AG04450 (cell line): ENCODE data around the gene PGK2. TPM values are rescaled to one million over a fixed set of nuclear protein-coding genes. Genes with fewer than 3 reads are reported as not detected.

Experiments used
- CTCF ChIA-PET: fragments of 300-600, 350-600 bp; formaldehyde crosslinking; extraction: SDS; loops from one replicate; lab custom pipeline; 2022; ENCODE audit warnings: antibody characterized with exemption, inconsistent platforms; lab: Charles Lee
- POLR2A ChIA-PET: fragments of 350-600 bp; formaldehyde crosslinking; extraction: SDS; loops from one replicate; lab custom pipeline; 2021; ENCODE audit warnings: antibody characterized with exemption, inconsistent platforms; lab: Yijun Ruan, JAX
- DNase-seq: peaks from one replicate; pipeline ENCODE4 v3.0.0-alpha.2; 2011; ENCODE audit warnings: low read depth, low spot score
- H3K27ac ChIP-seq: one replicate; pipeline ENCODE4 v1.5.1; 2012; ENCODE audit warnings: low read depth, low read length, control low read depth
- H3K27me3 ChIP-seq: one replicate; pipeline ENCODE4 v1.6.0; 2012; ENCODE audit warnings: low read length; ENCODE audit not compliant: control insufficient read depth, insufficient read depth
- H3K4me3 ChIP-seq: 2 replicates; pipeline ENCODE4 v1.5.1; 2011; ENCODE audit warnings: mild to moderate bottlenecking, low read depth, low read length, control low read depth
- H3K9me3 ChIP-seq: 2 replicates; pipeline ENCODE4 v1.5.1; 2012; ENCODE audit warnings: low read length; ENCODE audit not compliant: control insufficient read depth, insufficient read depth
- CTCF ChIP-seq: IDR thresholded peaks from 2 replicates; pipeline ENCODE4 v1.5.1; 2011; ENCODE audit warnings: low read depth, low read length, control low read depth, inconsistent platforms
- polyA plus RNA-seq: library from polyadenylated mRNA; depleted of rRNA; stranded (reverse); fragments of >200 nt; gene quantifications from 2 replicates; pipeline ENCODE4 v1.2.3, GENCODE V29; 2011

The PGK2 gene
- polyA plus RNA-seq, 1 experiment = not detected

GRCh38 chr6:49790341-49790740 lies 3.3 kb upstream of the PGK2 start:
- no peak for DNase-seq
- Histone ChIP-seq H3K27ac (no peak overlapping the region), H3K27me3 (no peaks in the 10 kb centered on the region), H3K9me3 (no peaks in the 10 kb centered on the region; the same call in 1 of the 2 replicates), H3K4me3 (no peak overlapping the region)
- CTCF ChIA-PET = interaction anchor here (1.0 kb wide), 1 partner anchor 380 kb away, joined by 3 read pairs; no protein-coding TSS in a partner anchor
- POLR2A ChIA-PET = no interaction called here
- TF ChIP-seq CTCF = no peak

- no peak for TF ChIP-seq CTCF
- Histone ChIP-seq H3K4me3 (no peak overlapping the region), H3K9me3 (no peaks in the 10 kb centered on the region; the same call in 1 of the 2 replicates), H3K27ac (no peak overlapping the region), H3K27me3 (no peaks in the 10 kb centered on the region)
- DNase-seq = no peak
- CTCF ChIA-PET = no interaction called here
- POLR2A ChIA-PET = no interaction called here
Observed at GRCh38 chr6:49784272-49784671, 2.8 kb downstream of the PGK2 start.

GRCh38 chr6:49782725-49783124 lies 4.4 kb downstream of the PGK2 start:
- DNase-seq = no peak
- no peaks in the 10 kb centered on the region for H3K27me3 ChIP-seq
- no peak overlapping the region for H3K4me3 ChIP-seq
- H3K9me3 ChIP-seq = no peaks in the 10 kb centered on the region; the same call in 1 of the 2 replicates
- ChIA-PET POLR2A (no interaction called here), CTCF (no interaction called here)
- no peak for TF ChIP-seq CTCF
- no peak overlapping the region for H3K27ac ChIP-seq

- no peak for DNase-seq
- no peak for TF ChIP-seq CTCF
- CTCF ChIA-PET = no interaction called here
- POLR2A ChIA-PET = no interaction called here
- Histone ChIP-seq H3K27ac (no peak overlapping the region), H3K9me3 (no peaks in the 10 kb centered on the region; the same call in 1 of the 2 replicates), H3K27me3 (no peaks in the 10 kb centered on the region), H3K4me3 (no peak overlapping the region)
Observed at GRCh38 chr6:49782293-49782692, 4.8 kb downstream of the PGK2 start.

- no peaks in the 10 kb centered on the region for H3K9me3 ChIP-seq
- no peak for DNase-seq
- no peak overlapping the region for H3K27ac ChIP-seq
- no peaks in the 10 kb centered on the region for H3K27me3 ChIP-seq
- ChIA-PET CTCF (no interaction called here), POLR2A (no interaction called here)
- TF ChIP-seq CTCF = no peak
- no peak overlapping the region for H3K4me3 ChIP-seq
Observed at GRCh38 chr6:49776444-49776843, 10.6 kb downstream of the PGK2 start.
